Thymus (tissue), 11 donors: ENCODE measurements around the gene MITD1. TPM values are rescaled to one million over a fixed set of nuclear protein-coding genes. Genes with fewer than 3 reads are reported as not detected.
A peak's percentile ranks its signal among the peaks of the same experiment; 100 is the strongest.
"Not testable (repeated sequence)": the region's sequence is repeated elsewhere in the genome, so short reads cannot be mapped to it uniquely, and the experiment has no call there.

Source experiments
- DNase-seq, 9 donors: peaks; one replicate each; pipeline ENCODE4 v3.0.0-alpha.2; 2013; ENCODE audit warnings: low spot score in 9 of 9, low read depth in 6 of 9, missing footprints in 1 of 9
- H3K27ac ChIP-seq, 2 donors: one replicate each; pipeline ENCODE4 v1.5.1; 2013; ENCODE audit warnings: control low read depth in 1 of 2, low read depth in 1 of 2, low read length in 1 of 2, mild to moderate bottlenecking in 1 of 2, moderate library complexity in 1 of 2
- H3K27me3 ChIP-seq, 2 donors: one replicate each; pipeline ENCODE4 v1.5.1; 2013; ENCODE audit warnings: low read length in 1 of 2; ENCODE audit not compliant: control insufficient read depth in 2 of 2, insufficient read depth in 1 of 2
- H3K36me3 ChIP-seq, 2 donors: one replicate each; pipeline ENCODE4 v1.5.1; 2013; ENCODE audit warnings: low read length in 1 of 2, mild to moderate bottlenecking in 1 of 2, moderate library complexity in 1 of 2; ENCODE audit not compliant: control insufficient read depth in 2 of 2, insufficient read depth in 2 of 2
- H3K4me1 ChIP-seq, 2 donors: one replicate each; pipeline ENCODE4 v1.5.1; 2013; ENCODE audit warnings: low read length in 2 of 2; ENCODE audit not compliant: control insufficient read depth in 2 of 2, insufficient read depth in 2 of 2
- H3K4me3 ChIP-seq, 2 donors: one replicate each; pipeline ENCODE4 v1.5.1; 2013; ENCODE audit warnings: low read length in 2 of 2, control low read depth in 1 of 2, mild to moderate bottlenecking in 1 of 2
- H3K9me3 ChIP-seq, 2 donors: one replicate each; pipeline ENCODE4 v1.5.1; 2013; ENCODE audit warnings: low read length in 1 of 2, mild to moderate bottlenecking in 1 of 2; ENCODE audit not compliant: control insufficient read depth in 2 of 2, insufficient read depth in 1 of 2
- WGBS: extraction: QIAGEN DNeasy Blood & Tissue Kit; methylation state at CpG from one replicate; pipeline ENCODE4 v1.1.7; 2013; 5-methylcytosine and 5-hydroxymethylcytosine counted together
- polyA plus RNA-seq: library from polyadenylated mRNA; stranded (reverse); fragments of 200-250 nt; gene quantifications from one replicate; pipeline ENCODE4 v1.2.3, GENCODE V29; 2013
- total RNA-seq: library from RNA; stranded (reverse); fragments of 120-200 nt; gene quantifications from one replicate; pipeline ENCODE4 v1.2.4, GENCODE V29; 2013
- donor health status: healthy.

Gene MITD1
- total and polyA plus RNA-seq, 2 donors = 57.3 to 96.8 TPM

GRCh38 chr2:99192364-99192763 lies 11.5 kb upstream of the MITD1 start:
- not testable (repeated sequence) for H3K4me3 ChIP-seq, H3K9me3 ChIP-seq, H3K27ac ChIP-seq, DNase-seq, H3K4me1 ChIP-seq, H3K27me3 ChIP-seq
- WGBS = 97% methylated on average over 4 of the region's 4 CpGs
- H3K36me3 ChIP-seq = peaks cover 25 to 62% of the 10 kb centered on the region in 2 donors

GRCh38 chr2:99190548-99190947 lies 9.7 kb upstream of the MITD1 start:
- Histone ChIP-seq H3K27me3 (no peaks in the 10 kb centered on the region), H3K36me3 (peaks cover 12 to 50% of the 10 kb centered on the region in 2 donors), H3K4me1 (no peaks in the 10 kb centered on the region), H3K27ac (no peak overlapping the region), H3K9me3 (no peaks in the 10 kb centered on the region), H3K4me3 (no peak overlapping the region)
- no peak for DNase-seq
- 100% methylated on average over 1 of the region's 1 CpG for WGBS

GRCh38 chr2:99188357-99188756 lies 7.5 kb upstream of the MITD1 start:
- Histone ChIP-seq H3K4me3 (no peak overlapping the region), H3K36me3 (peaks cover 9 to 41% of the 10 kb centered on the region in 2 donors), H3K27ac (no peak overlapping the region), H3K9me3 (no peaks in the 10 kb centered on the region), H3K4me1 (no peaks in the 10 kb centered on the region), H3K27me3 (no peaks in the 10 kb centered on the region)
- DNase-seq = no peak
- 99% methylated on average over 3 of the region's 3 CpGs for WGBS

GRCh38 chr2:99187011-99187410 lies 6.2 kb upstream of the MITD1 start:
- no peak for DNase-seq
- no peaks in the 10 kb centered on the region for H3K27me3 ChIP-seq
- H3K4me3 ChIP-seq = no peak overlapping the region
- peaks cover 5 to 37% of the 10 kb centered on the region in 2 donors for H3K36me3 ChIP-seq
- peaks cover 0 to 4% of the 10 kb centered on the region in 2 donors for H3K4me1 ChIP-seq
- no peak overlapping the region for H3K27ac ChIP-seq
- no peaks in the 10 kb centered on the region for H3K9me3 ChIP-seq

- no peak overlapping the region for H3K4me3 ChIP-seq
- H3K27ac ChIP-seq = no peak overlapping the region
- H3K9me3 ChIP-seq = no peaks in the 10 kb centered on the region
- 81% methylated on average over 6 of the region's 6 CpGs for WGBS
- H3K4me1 ChIP-seq = peaks cover 6 to 12% of the 10 kb centered on the region in 2 donors
- no peaks in the 10 kb centered on the region for H3K27me3 ChIP-seq
- DNase-seq = no peak
- H3K36me3 ChIP-seq = peaks cover 0 to 23% of the 10 kb centered on the region in 2 donors
Measured at GRCh38 chr2:99184811-99185210, 4.0 kb upstream of the MITD1 start.

- 97% methylated on average over 3 of the region's 3 CpGs for WGBS
- H3K4me1 ChIP-seq = peaks cover 8 to 20% of the 10 kb centered on the region in 2 donors
- peaks cover 0 to 11% of the 10 kb centered on the region in 2 donors for H3K36me3 ChIP-seq
- no peaks in the 10 kb centered on the region for H3K9me3 ChIP-seq
- no peak overlapping the region for H3K4me3 ChIP-seq
- H3K27ac ChIP-seq = no peak overlapping the region
- no peak for DNase-seq
- no peaks in the 10 kb centered on the region for H3K27me3 ChIP-seq
Measured at GRCh38 chr2:99183025-99183424, 2.2 kb upstream of the MITD1 start.

- peak in 4 of 9 donors; percentile 2 to 31 (median 16) for DNase-seq
- no peak overlapping the region for H3K27ac ChIP-seq
- H3K9me3 ChIP-seq = no peaks in the 10 kb centered on the region
- 5% methylated on average over 4 of the region's 4 CpGs for WGBS
- H3K27me3 ChIP-seq = no peaks in the 10 kb centered on the region
- H3K36me3 ChIP-seq = no peaks in the 10 kb centered on the region
- peak overlapping the region; percentile 85 to 94 for H3K4me3 ChIP-seq
- H3K4me1 ChIP-seq = peaks cover 8 to 20% of the 10 kb centered on the region in 2 donors
Measured at GRCh38 chr2:99181624-99182000, 754 bp upstream of the MITD1 start.

GRCh38 chr2:99171377-99172140 lies 9.3 kb downstream of the MITD1 start:
- no peak for DNase-seq
- H3K27me3 ChIP-seq = no peaks in the 10 kb centered on the region
- H3K4me1 ChIP-seq = no peaks in the 10 kb centered on the region
- H3K27ac ChIP-seq = no peak overlapping the region
- H3K9me3 ChIP-seq = no peaks in the 10 kb centered on the region
- WGBS = 98% methylated on average over 8 of the region's 8 CpGs
- no peak overlapping the region for H3K4me3 ChIP-seq
- peaks cover 20 to 37% of the 10 kb centered on the region in 2 donors for H3K36me3 ChIP-seq

GRCh38 chr2:99169534-99169933 lies 11.3 kb downstream of the MITD1 start:
- peaks cover 20 to 39% of the 10 kb centered on the region in 2 donors for H3K36me3 ChIP-seq
- H3K9me3 ChIP-seq = no peaks in the 10 kb centered on the region
- H3K4me3 ChIP-seq = no peak overlapping the region
- 93% methylated on average over 1 of the region's 1 CpG for WGBS
- H3K27me3 ChIP-seq = no peaks in the 10 kb centered on the region
- no peak overlapping the region for H3K27ac ChIP-seq
- DNase-seq = no peak
- no peaks in the 10 kb centered on the region for H3K4me1 ChIP-seq
